Posterior cingulate gyrus (tissue), 11 donors: ENCODE results near the gene BMPR1B.
A peak's percentile ranks its signal among the peaks of the same experiment; 100 is the strongest.

ENCODE experiments used
- DNase-seq, 10 donors: peaks; one replicate each; pipeline versions ENCODE4 v3.0.0 to v3.0.0-alpha.2; 2020 to 2021; ENCODE audit warnings: mixed read lengths in 3 of 10
- intact Hi-C: fragments of 100-400 bp; cut with DNase I; formaldehyde crosslinking; loops from one replicate; pipeline ENCODE4 v1.15.1; 2023

The BMPR1B gene

GRCh38 chr4:94944726-94945125 is 187.0 kb downstream of the BMPR1B start:
- intact Hi-C loops, result no loop called here
- no peak for DNase-seq

GRCh38 chr4:94947681-94948108 is 189.9 kb downstream of the BMPR1B start:
- intact Hi-C loops, result no loop called here
- no peak for DNase-seq

DNA sequence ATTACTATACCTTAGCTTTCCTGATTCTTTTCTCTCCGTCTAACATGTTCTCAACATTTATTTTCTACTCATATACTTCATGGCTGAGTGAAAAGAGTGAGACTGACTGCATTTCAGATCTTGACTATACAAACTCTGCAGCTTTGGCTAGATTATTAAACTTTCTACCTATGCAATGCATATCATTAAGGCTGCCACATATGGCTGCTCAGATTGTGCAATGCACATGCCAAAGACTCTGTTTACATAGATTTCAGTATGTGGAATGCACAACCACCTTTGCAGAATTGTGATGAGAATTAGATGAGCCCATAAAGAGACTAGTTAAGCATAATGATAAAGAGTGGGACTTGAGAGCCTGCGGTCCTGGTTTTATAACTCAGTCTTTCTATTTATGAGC is 196.5 kb downstream of the BMPR1B start:
- intact Hi-C loops, result no loop called here
- DNase-seq, result no peak

GRCh38 chr4:94957030-94957429 is 199.3 kb downstream of the BMPR1B start:
- no peak for DNase-seq
- intact Hi-C loops, result no loop called here

DNA sequence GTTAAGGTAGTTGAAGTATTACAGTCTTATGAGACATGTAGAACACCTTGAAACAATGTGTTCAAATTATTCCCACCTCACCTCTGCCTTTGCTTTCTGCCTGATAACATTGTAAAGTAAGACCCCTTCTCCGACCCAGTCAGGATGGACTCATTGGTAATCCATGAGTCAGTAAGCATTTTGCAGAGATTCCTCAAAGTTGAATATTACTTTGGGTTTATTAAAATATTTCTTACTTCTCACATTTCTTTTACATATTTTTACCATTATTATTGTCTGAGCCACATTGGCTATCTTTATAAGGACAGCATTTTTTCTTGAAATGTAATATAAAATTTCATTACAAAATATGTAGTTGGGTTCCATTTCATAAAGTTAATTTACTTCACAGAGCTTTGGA is 201.6 kb downstream of the BMPR1B start:
- DNase-seq, result no peak
- intact Hi-C loops, result no loop called here

DNA sequence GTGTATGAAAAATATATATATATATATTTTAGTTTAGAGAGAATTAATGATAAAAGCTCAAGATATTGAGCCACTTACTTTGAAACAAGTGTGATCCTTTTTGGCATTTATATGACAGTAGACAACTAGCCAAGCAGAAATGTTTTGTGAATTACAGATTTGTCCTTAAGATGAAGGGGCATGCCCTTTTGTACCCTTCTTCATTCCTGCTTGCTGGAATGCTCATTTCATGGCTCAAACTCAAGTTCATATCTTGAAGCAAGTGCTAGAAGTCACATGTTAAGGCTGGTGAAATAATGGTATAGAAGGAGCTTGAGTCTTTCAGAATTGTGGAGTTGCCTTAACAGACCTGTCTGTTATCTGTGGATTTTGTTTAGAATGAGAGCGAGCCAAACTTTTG is 203.0 kb downstream of the BMPR1B start:
- DNase-seq, result no peak
- intact Hi-C loops, result no loop called here

- DNase-seq, result no peak
- intact Hi-C loops, result no loop called here
Measured at GRCh38 chr4:94961420-94961819, 203.7 kb downstream of the BMPR1B start.

- no peak for DNase-seq
- intact Hi-C loops, result no loop called here
Measured at GRCh38 chr4:94962484-94962883, 204.7 kb downstream of the BMPR1B start.

DNA sequence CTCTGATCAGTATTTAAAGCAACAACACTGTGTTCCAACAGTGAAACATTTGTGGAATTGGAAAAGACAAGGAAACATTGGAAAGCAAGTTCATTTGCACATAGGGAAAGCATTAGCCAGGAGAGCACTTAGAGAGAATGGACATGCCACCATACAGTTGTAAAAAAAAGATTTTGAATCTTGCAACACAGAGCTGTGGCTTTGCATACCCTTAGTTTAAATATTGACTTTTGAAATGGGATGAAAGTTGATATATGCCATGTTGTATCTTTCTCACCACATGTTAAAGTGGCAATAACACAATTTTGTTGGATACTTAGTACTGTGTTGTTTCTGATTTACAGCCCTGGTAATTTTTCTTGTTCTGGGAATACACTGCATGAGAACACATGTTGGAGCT is 208.1 kb downstream of the BMPR1B start:
- no peak for DNase-seq
- intact Hi-C loops, result no loop called here

DNA sequence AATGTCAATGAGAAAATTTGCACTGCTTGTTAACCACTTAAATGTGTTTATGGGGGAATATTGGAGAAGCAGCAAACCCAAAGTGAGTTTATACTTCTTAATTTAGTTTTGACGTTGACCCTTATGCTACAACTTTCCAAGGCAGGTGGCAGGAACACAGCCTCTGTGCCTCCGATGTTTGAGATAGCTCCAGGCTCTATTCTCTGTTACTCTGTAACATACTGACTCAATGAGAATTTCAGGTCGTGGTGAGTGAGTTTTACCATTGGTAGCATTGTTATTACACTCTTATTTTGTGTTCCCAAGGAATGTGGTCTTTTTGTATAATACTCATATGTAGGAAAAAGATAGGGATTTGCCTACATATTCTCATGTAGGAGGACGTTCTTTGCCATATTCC is 210.7 kb downstream of the BMPR1B start:
- intact Hi-C loops, result no loop called here
- no peak for DNase-seq

DNA sequence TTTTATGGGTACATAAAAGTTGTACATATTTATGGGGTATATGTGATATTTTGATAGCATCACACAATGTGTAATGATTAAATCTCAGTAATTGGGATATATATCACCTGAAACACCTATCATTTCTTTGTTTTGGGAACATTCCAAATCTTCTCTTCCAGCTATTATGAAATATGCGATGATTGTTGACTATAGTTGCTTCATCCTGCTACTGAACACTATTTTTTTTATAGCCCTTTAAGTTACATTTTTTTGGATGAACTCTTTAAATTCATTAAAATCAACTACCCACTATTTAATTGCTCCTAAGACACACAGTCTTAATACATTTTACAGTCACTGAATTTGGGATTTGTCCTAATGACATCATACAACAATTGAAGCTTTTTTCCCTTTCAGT is 212.9 kb downstream of the BMPR1B start:
- no peak for DNase-seq
- intact Hi-C loops, result no loop called here

DNA sequence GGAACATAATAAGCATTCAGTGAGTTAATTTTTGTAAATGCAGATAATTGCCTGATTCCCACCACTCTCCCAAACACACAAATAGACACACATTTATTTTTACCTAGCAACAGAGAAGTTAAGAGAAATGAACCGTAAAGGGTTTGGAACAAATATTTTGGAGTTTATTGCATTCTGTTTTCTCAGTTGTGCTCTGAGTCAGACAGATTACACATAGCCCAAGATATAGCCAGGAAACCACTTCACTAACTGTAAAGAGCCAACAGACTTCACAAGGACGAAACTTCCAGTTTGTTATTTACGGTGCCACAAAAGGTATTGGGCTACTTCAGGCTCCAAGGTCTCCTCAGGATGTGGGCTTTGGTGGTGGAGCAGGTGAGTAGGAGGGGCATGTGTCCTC is 217.0 kb downstream of the BMPR1B start:
- intact Hi-C loops, result no loop called here
- DNase-seq, result no peak

DNA sequence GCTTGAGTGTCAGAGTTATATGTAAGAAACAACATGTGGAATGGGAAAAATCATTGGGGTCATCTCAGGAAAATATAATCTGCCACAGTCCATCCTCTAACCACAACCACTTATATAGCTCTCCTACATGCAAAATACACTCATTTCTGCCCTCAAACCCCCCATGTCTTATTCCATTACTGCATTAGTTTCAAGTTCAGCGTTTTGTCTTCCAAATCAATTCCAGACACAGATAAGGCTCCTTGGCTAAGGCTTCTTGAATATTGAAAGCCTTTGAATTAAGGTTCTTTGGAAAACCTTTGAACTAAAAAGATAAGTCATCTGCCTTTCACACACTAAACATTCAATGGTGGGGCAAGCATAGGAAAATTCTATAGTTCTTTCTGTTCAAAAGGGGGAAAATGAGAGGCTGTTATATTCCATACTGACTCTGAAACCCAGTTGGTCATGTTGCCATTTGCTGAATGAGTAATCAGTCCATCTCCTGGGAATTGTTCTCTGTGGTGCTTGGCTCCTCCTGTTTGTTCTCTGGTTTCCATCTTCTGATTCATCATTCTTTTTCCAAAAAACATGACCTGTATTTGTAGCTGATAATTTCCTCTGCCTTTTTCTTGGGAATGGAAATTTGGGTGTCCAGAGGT is 218.7 kb downstream of the BMPR1B start:
- DNase-seq, result no peak
- intact Hi-C loops, result no loop called here

DNA sequence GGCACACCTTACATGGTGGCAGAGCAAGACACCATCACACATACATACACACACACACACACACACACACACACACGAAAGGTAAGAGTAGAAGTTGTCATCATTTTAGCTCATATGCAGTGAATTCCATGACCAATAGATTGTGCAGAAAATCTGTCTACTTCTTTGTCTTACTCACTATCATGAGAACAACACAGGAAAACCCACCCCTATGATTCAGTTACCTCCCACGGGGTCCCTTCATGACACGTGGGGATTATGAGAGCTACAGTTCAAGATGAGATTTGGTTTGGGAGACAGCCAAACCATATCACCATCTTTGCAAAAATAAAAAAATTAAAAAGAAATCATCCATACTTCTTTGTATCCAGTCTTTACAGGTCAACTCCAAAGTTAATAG is 221.1 kb downstream of the BMPR1B start:
- intact Hi-C loops, result no loop called here
- DNase-seq, result no peak

- DNase-seq, result no peak
- intact Hi-C loops, result no loop called here
Measured at GRCh38 chr4:94979621-94980020, 221.9 kb downstream of the BMPR1B start.

GRCh38 chr4:94995684-94996394 is 238.1 kb downstream of the BMPR1B start:
- intact Hi-C loops, result no loop called here
- DNase-seq, result peak in 5 of 10 donors; percentile 8 to 67 (median 10)

GRCh38 chr4:95000076-95000648 is 242.4 kb downstream of the BMPR1B start:
- DNase-seq, result no peak
- intact Hi-C loops, result no loop called here

- no peak for DNase-seq
- intact Hi-C loops, result no loop called here
Measured at GRCh38 chr4:95004912-95005311, 247.2 kb downstream of the BMPR1B start.

- intact Hi-C loops, result no loop called here
- DNase-seq, result no peak
Measured at GRCh38 chr4:95007998-95008397, 250.2 kb downstream of the BMPR1B start.

DNA sequence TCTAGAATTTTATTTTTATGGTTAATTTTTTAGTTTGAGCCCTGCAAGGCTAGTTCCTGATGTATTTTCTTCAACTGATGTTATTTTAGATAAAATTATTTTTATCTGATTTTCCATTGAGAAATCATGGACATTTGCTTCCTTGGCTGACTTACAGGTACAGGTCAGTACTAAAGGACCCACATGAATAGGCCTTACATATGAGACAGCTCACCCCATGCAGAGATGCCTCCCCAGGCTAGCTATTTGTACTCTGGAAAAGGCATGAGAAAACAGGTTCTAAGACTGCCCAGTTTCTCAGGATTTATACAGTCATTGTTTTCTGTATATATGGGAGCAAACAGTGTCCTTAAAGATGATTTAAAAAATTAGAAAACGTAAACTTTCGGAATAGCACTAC is 255.5 kb downstream of the BMPR1B start:
- no peak for DNase-seq
- intact Hi-C loops, result no loop called here

- intact Hi-C loops, result no loop called here
- DNase-seq, result no peak
Measured at GRCh38 chr4:95014068-95014467, 256.3 kb downstream of the BMPR1B start.
